Vagina (tissue), 2 donors: Measurements from ENCODE around the gene DNAJB7. TPM values are rescaled to one million over a fixed set of nuclear protein-coding genes. Genes with fewer than 3 reads are reported as not detected.
"Not testable (repeated sequence)": the region's sequence is repeated elsewhere in the genome, so short reads cannot be mapped to it uniquely, and the experiment has no call there.

Experiments used
- DNase-seq, 2 donors: peaks; one replicate each; pipeline ENCODE4 v3.0.0-alpha.2; 2017; ENCODE audit errors: extremely low spot score in 2 of 2
- H3K27ac ChIP-seq: fragments of 200-600 bp; sonication (generic); one replicate; pipeline ENCODE4 v1.5.1; 2019
- H3K27me3 ChIP-seq: fragments of 200-600 bp; sonication (generic); one replicate; pipeline ENCODE4 v1.5.1; 2019
- H3K36me3 ChIP-seq, 2 donors: fragments of 200-600 bp; sonication (generic); one replicate each; pipeline ENCODE4 v1.5.1; 2017 to 2019
- H3K4me1 ChIP-seq: fragments of 200-600 bp; sonication (generic); one replicate; pipeline ENCODE4 v1.5.1; 2019
- H3K4me3 ChIP-seq, 2 donors: fragments of 200-600 bp; sonication (generic); 1 replicate in 1 of 2; 2 replicates in 1 of 2; pipeline ENCODE4 v1.5.1; 2016 to 2019
- H3K9me3 ChIP-seq: fragments of 200-600 bp; sonication (generic); one replicate; pipeline ENCODE4 v1.5.1; 2019
- CTCF ChIP-seq, 3 experiments: fragments of 450-650 bp in 2 of 3; fragments of 200-600 bp in 1 of 3; sonication (generic) in 1 of 3; IDR thresholded peaks; one replicate each; pipeline ENCODE4 v1.5.1; 2017 to 2019; ENCODE audit warnings: antibody characterized with exemption in 3 of 3, mild to moderate bottlenecking in 2 of 3, moderate library complexity in 2 of 3
- POLR2A ChIP-seq, 2 donors: fragments of 450-650 bp; IDR thresholded peaks; one replicate each; pipeline ENCODE4 v1.6.1; 2017; ENCODE audit warnings: antibody characterized with exemption in 2 of 2, mild to moderate bottlenecking in 2 of 2, moderate library complexity in 2 of 2
- POLR2AphosphoS5 ChIP-seq, 2 donors: sonication (generic); formaldehyde crosslinking; IDR thresholded peaks; one replicate each; pipeline ENCODE4 v1.9.0; 2017; ENCODE audit warnings: antibody characterized with exemption in 2 of 2, mild to moderate bottlenecking in 2 of 2, low read depth in 1 of 2; ENCODE audit not compliant: insufficient read depth in 1 of 2
- intact Hi-C: fragments of 100-400 bp; cut with DNase I; formaldehyde crosslinking; loops from one replicate; pipeline ENCODE4 v1.15.1; 2023
- total RNA-seq: library from RNA; depleted of rRNA; stranded (reverse); fragments of >200 nt; gene quantifications from one replicate; pipeline ENCODE4 v1.2.3, GENCODE V29; 2016

Gene DNAJB7
- total RNA-seq, 1 donor from 2014 or later, result not detected

GRCh38 chr22:40826984-40827741 lies 34.8 kb downstream of the DNAJB7 start:
- Histone ChIP-seq H3K27me3 (no peaks in the 10 kb centered on the region), H3K9me3 (no peaks in the 10 kb centered on the region), H3K4me3 (no peak overlapping the region), H3K4me1 (no peaks in the 10 kb centered on the region), H3K27ac (no peak overlapping the region), H3K36me3 (peaks cover 0 to 58% of the 10 kb centered on the region in 2 donors)
- DNase-seq, result no peak
- intact Hi-C loops, result no loop called here
- TF ChIP-seq POLR2A (IDR thresholded peaks at IDR 0.05), result no peak
- no peak for TF ChIP-seq CTCF (IDR thresholded peaks at IDR 0.05)
- no peak for TF ChIP-seq POLR2AphosphoS5 (IDR thresholded peaks at IDR 0.05; ENCODE audit: insufficient read depth in 1 of 2, low read depth in 1 of 2)

GRCh38 chr22:40826292-40826691 lies 35.6 kb downstream of the DNAJB7 start:
- intact Hi-C loops, H3K27me3 ChIP-seq, H3K4me1 ChIP-seq, H3K9me3 ChIP-seq, DNase-seq, H3K4me3 ChIP-seq, H3K27ac ChIP-seq: not testable (repeated sequence)
- peaks cover 0 to 49% of the 10 kb centered on the region in 2 donors for H3K36me3 ChIP-seq

GRCh38 chr22:40823426-40823825 lies 38.5 kb downstream of the DNAJB7 start:
- Histone ChIP-seq H3K27ac (no peak overlapping the region), H3K36me3 (peaks cover 0 to 23% of the 10 kb centered on the region in 2 donors), H3K4me3 (no peak overlapping the region), H3K4me1 (peaks cover 11% of the 10 kb centered on the region), H3K27me3 (no peaks in the 10 kb centered on the region), H3K9me3 (no peaks in the 10 kb centered on the region)
- TF ChIP-seq POLR2AphosphoS5 (IDR thresholded peaks at IDR 0.05; ENCODE audit: insufficient read depth in 1 of 2, low read depth in 1 of 2) (no peak), CTCF (IDR thresholded peaks at IDR 0.05) (no peak), POLR2A (IDR thresholded peaks at IDR 0.05) (no peak)
- no peak for DNase-seq
- intact Hi-C loops, result no loop called here

GRCh38 chr22:40819599-40820140 lies 42.2 kb downstream of the DNAJB7 start:
- no peak for DNase-seq
- peak overlapping the region; percentile 94 to 97 for H3K4me3 ChIP-seq
- TF ChIP-seq POLR2AphosphoS5 (IDR thresholded peaks at IDR 0.05; ENCODE audit: insufficient read depth in 1 of 2, low read depth in 1 of 2), result no peak
- TF ChIP-seq CTCF (IDR thresholded peaks at IDR 0.05), result no peak
- no peak for TF ChIP-seq POLR2A (IDR thresholded peaks at IDR 0.05)
- H3K9me3 ChIP-seq, result no peaks in the 10 kb centered on the region
- peak overlapping the region; percentile 59 for H3K27ac ChIP-seq
- peaks cover 0 to 3% of the 10 kb centered on the region in 2 donors for H3K36me3 ChIP-seq
- H3K4me1 ChIP-seq, result peaks cover 23% of the 10 kb centered on the region
- H3K27me3 ChIP-seq, result no peaks in the 10 kb centered on the region
- intact Hi-C loops, result no loop called here

GRCh38 chr22:40818747-40819598 lies 42.9 kb downstream of the DNAJB7 start, which contains the start of gene SLC25A17:
TSS of gene SLC25A17 (minus strand) at chr22:40819346. CDS start at chr22:40819248, 98 bp downstream.
- no peaks in the 10 kb centered on the region for H3K27me3 ChIP-seq
- peak in 1 of 2 donors; percentile 91 for DNase-seq
- no peaks in the 10 kb centered on the region for H3K9me3 ChIP-seq
- H3K36me3 ChIP-seq, result peaks cover 0 to 3% of the 10 kb centered on the region in 2 donors
- H3K27ac ChIP-seq, result peak within 1 kb of the TSS; percentile 79
- H3K4me1 ChIP-seq, result peaks cover 23% of the 10 kb centered on the region
- peak within 1 kb of the TSS; percentile 94 to 97 for H3K4me3 ChIP-seq
- TF ChIP-seq POLR2A (IDR thresholded peaks at IDR 0.05) (no peak), POLR2AphosphoS5 (IDR thresholded peaks at IDR 0.05; ENCODE audit: insufficient read depth in 1 of 2, low read depth in 1 of 2) (peak in 1 of 2 donors; percentile 86)
- intact Hi-C loops, result no loop called here
